Transverse colon (tissue), 4 donors: ENCODE results near the gene ARSG.

Source experiments
- POLR2A ChIP-seq: fragments of 450-650 bp; IDR thresholded peaks from one replicate; pipeline ENCODE4 v1.6.1; 2016; ENCODE audit warnings: antibody characterized with exemption, mild to moderate bottlenecking, moderate library complexity
- POLR2AphosphoS5 ChIP-seq, 3 donors: sonication (generic); formaldehyde crosslinking; IDR thresholded peaks; one replicate each; pipeline ENCODE4 v1.6.1; 2016; ENCODE audit warnings: antibody characterized with exemption in 3 of 3
- TF ChIP-seq, protein P1 (sequence below), 5 experiments: fragments of 200-600 bp in 3 of 5; fragments of 450-650 bp in 2 of 5; sonication (generic) in 3 of 5; IDR thresholded peaks; 1 replicate in 2 of 5; 2 replicates in 3 of 5; pipeline ENCODE4 v1.5.1; 2016 to 2017; ENCODE audit warnings: antibody characterized with exemption in 5 of 5, inconsistent platforms in 3 of 5, mild to moderate bottlenecking in 2 of 5, moderate library complexity in 1 of 5

DNA sequence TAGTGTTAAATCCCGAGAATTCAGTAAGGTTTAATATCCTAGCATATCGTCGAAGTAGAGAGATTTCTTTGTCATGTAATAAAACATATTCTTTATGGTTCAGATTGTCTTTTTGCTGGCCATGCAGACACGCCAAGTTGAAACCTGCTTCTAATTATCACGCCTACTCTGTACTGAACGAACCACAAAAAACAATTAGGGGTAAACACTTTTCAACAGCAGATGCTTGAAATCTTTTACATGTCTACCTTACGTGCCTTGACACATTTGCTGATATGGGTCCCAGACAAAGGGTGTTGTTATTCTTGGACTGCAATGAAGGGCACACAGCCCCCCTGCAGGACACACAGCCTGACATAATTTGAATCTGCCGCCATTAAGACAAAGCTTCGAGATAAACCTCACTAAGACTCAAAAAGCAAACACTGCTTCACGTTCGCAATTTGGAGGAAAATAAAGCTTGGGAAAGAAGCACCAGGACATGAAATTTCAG, 152.7 kb downstream of the ARSG start:
- TF ChIP-seq POLR2A (no peak), POLR2AphosphoS5 (IDR thresholded peaks at IDR 0.05) (no peak)
- TF ChIP-seq, protein P1, sequence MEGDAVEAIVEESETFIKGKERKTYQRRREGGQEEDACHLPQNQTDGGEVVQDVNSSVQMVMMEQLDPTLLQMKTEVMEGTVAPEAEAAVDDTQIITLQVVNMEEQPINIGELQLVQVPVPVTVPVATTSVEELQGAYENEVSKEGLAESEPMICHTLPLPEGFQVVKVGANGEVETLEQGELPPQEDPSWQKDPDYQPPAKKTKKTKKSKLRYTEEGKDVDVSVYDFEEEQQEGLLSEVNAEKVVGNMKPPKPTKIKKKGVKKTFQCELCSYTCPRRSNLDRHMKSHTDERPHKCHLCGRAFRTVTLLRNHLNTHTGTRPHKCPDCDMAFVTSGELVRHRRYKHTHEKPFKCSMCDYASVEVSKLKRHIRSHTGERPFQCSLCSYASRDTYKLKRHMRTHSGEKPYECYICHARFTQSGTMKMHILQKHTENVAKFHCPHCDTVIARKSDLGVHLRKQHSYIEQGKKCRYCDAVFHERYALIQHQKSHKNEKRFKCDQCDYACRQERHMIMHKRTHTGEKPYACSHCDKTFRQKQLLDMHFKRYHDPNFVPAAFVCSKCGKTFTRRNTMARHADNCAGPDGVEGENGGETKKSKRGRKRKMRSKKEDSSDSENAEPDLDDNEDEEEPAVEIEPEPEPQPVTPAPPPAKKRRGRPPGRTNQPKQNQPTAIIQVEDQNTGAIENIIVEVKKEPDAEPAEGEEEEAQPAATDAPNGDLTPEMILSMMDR (IDR thresholded peaks at IDR 0.05), result no peak
